SH-SY5Y (cell line): ENCODE measurements around the gene BOD1L1.

Source experiments
- GATA2 ChIP-seq: IDR thresholded peaks from 2 replicates; pipeline ENCODE4 v1.6.1; 2011; ENCODE audit warnings: mild to moderate bottlenecking, low read depth, low read length
- GATA3 ChIP-seq: IDR thresholded peaks from 2 replicates; pipeline ENCODE4 v1.6.1; 2011; ENCODE audit warnings: low read depth, mild to moderate bottlenecking, low read length, moderate library complexity

- TF ChIP-seq GATA2 (no peak), GATA3 (no peak)
These were observed 105.0 kb downstream of the BOD1L1 start for GRCh38 chr4:13522282-13523104.
